GM23248 (cell line): ENCODE data around the gene RAB15.

ENCODE experiments used
- EZH2 ChIP-seq: fragments of 200-600 bp; sonication (generic); IDR thresholded peaks from 2 replicates; pipeline ENCODE4 v1.6.1; 2018; ENCODE audit warnings: antibody characterized with exemption, mild to moderate bottlenecking; ENCODE audit not compliant: insufficient read depth, poor library complexity, severe bottlenecking
- EZH2phosphoT487 ChIP-seq: fragments of 200-600 bp; sonication (generic); IDR thresholded peaks from 2 replicates; pipeline ENCODE4 v1.6.1; 2018; ENCODE audit warnings: antibody characterized with exemption, moderate library complexity, mild to moderate bottlenecking, low read depth; ENCODE audit not compliant: insufficient read depth

- TF ChIP-seq EZH2 (no peak), EZH2phosphoT487 (no peak)
Measured at GRCh38 chr14:64983439-64984310, 11.5 kb upstream of the RAB15 start.
